Neuron (in vitro differentiated cells): ENCODE measurements around the gene RBMS3.
"Not testable (repeated sequence)": the region's sequence is repeated elsewhere in the genome, so short reads cannot be mapped to it uniquely, and the experiment has no call there.

Source experiments
- H2AFZ ChIP-seq: one replicate; pipeline ENCODE4 v1.6.1; 2013; ENCODE audit warnings: low read depth, mild to moderate bottlenecking, inconsistent platforms, low read length, moderate library complexity
- H3K27me3 ChIP-seq: one replicate; pipeline ENCODE4 v1.6.1; 2013; ENCODE audit warnings: low read length; ENCODE audit not compliant: insufficient read depth
- H3K36me3 ChIP-seq: one replicate; pipeline ENCODE4 v1.6.1; 2013; ENCODE audit warnings: low read length; ENCODE audit not compliant: insufficient read depth
- H3K4me1 ChIP-seq: one replicate; pipeline ENCODE4 v1.6.1; 2013; ENCODE audit warnings: low read length; ENCODE audit not compliant: insufficient read depth
- H3K4me3 ChIP-seq: 2 replicates; pipeline ENCODE4 v1.5.1; 2013; ENCODE audit warnings: mild to moderate bottlenecking, low read length, moderate library complexity
- H3K9me3 ChIP-seq: one replicate; pipeline ENCODE4 v1.6.1; 2013; ENCODE audit warnings: low read length

Gene RBMS3

GRCh38 chr3:29339016-29339833, 58.4 kb downstream of the RBMS3 start:
- H2AFZ ChIP-seq: no peak overlapping the region
- H3K4me3 ChIP-seq: no peak overlapping the region
- no peaks in the 10 kb centered on the region for H3K9me3 ChIP-seq
- H3K4me1 ChIP-seq: peaks cover 6% of the 10 kb centered on the region
- H3K36me3 ChIP-seq: no peaks in the 10 kb centered on the region
- H3K27me3 ChIP-seq: no peaks in the 10 kb centered on the region

DNA sequence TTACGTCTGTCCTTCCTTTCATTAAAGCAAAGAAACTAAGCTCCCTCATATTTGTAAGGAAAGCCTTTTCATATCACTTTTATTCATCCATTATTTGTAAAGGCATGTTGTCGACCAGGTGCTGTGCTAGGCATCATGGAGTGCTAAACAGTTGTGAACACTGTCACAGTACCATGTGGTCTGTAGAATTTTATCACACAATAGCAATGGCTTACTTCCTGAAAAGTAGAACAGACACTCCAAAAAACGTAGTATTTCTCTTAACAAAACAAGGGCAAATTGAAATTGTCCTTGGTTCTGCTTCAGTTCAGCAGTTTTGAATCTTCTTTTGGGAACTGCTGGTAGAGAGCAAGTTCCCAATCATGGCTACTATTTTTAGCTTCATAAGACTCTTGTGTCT, 63.3 kb downstream of the RBMS3 start:
- Histone ChIP-seq H3K36me3 (no peaks in the 10 kb centered on the region), H3K4me3 (no peak overlapping the region), H3K27me3 (no peaks in the 10 kb centered on the region), H3K4me1 (peaks cover 6% of the 10 kb centered on the region), H2AFZ (no peak overlapping the region), H3K9me3 (no peaks in the 10 kb centered on the region)

GRCh38 chr3:29344935-29345334, 64.1 kb downstream of the RBMS3 start:
- H2AFZ ChIP-seq: no peak overlapping the region
- H3K4me1 ChIP-seq: peaks cover 6% of the 10 kb centered on the region
- no peaks in the 10 kb centered on the region for H3K36me3 ChIP-seq
- no peaks in the 10 kb centered on the region for H3K27me3 ChIP-seq
- no peak overlapping the region for H3K4me3 ChIP-seq
- no peaks in the 10 kb centered on the region for H3K9me3 ChIP-seq

GRCh38 chr3:29345516-29346300, 64.8 kb downstream of the RBMS3 start:
- H2AFZ ChIP-seq: no peak overlapping the region
- no peaks in the 10 kb centered on the region for H3K36me3 ChIP-seq
- H3K4me3 ChIP-seq: no peak overlapping the region
- H3K9me3 ChIP-seq: no peaks in the 10 kb centered on the region
- no peaks in the 10 kb centered on the region for H3K27me3 ChIP-seq
- peaks cover 6% of the 10 kb centered on the region for H3K4me1 ChIP-seq

DNA sequence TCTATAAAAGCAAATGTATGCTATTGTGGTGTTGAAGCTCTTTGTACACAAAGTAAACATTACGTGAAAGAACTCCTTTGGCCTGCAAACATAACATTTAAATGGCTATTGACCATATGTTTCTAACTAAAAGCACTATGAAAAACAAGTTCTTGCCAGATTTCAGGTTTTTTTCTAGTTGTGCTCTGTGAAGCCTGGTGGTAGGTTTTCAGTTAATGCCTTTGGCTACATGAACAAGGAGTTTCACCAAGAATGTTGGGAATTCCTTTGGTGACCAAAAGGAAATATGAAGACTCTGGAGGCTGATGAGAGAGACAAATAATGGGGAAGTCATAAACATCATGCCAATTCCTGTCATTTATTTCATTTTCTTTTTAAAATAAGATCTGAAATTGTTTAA, 66.0 kb downstream of the RBMS3 start:
- Histone ChIP-seq H3K9me3 (no peaks in the 10 kb centered on the region), H3K4me1 (peaks cover 6% of the 10 kb centered on the region), H2AFZ (no peak overlapping the region), H3K4me3 (no peak overlapping the region), H3K27me3 (no peaks in the 10 kb centered on the region), H3K36me3 (no peaks in the 10 kb centered on the region)

DNA sequence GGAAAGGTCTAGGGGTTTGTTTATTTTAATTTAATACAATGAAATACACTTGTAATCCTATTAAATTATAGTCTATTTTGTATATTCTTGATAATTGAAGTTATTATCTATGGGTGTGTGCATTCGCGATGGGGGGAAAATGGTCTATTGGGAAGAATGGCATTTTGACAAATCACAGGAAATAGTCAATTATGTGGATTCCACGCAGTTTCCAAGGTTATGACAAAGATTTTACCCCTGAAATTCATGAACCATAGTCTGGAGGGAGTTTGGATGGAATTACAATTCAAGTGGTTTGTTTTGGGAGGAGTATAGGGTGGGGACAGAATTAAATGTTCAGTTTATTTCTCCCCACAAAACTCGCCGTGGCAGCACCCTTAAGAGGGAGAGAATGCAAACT, 66.5 kb downstream of the RBMS3 start:
- H2AFZ ChIP-seq: no peak overlapping the region
- no peaks in the 10 kb centered on the region for H3K36me3 ChIP-seq
- H3K27me3 ChIP-seq: no peaks in the 10 kb centered on the region
- no peak overlapping the region for H3K4me3 ChIP-seq
- peaks cover 6% of the 10 kb centered on the region for H3K4me1 ChIP-seq
- H3K9me3 ChIP-seq: no peaks in the 10 kb centered on the region

DNA sequence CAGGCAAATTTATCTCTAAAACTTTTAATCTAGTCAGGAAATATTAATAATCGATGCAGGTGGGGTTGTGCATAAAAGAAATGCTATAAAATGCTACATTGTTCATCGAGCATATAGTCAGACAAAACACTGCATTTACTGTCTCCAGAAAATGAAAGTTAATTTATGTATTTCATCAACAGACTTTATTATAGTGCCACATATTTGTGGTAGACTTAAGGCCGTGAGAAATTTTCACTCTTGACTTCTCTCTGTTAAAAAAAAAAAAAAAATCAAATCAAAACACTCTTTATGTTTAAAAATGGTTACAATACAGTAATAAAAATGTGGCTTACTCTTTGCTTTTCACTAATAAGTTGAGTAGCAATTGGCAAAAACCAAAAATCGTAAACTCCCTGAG, 67.4 kb downstream of the RBMS3 start:
- H3K4me3 ChIP-seq: no peak overlapping the region
- H3K9me3 ChIP-seq: no peaks in the 10 kb centered on the region
- peaks cover 6% of the 10 kb centered on the region for H3K4me1 ChIP-seq
- H2AFZ ChIP-seq: no peak overlapping the region
- no peaks in the 10 kb centered on the region for H3K27me3 ChIP-seq
- H3K36me3 ChIP-seq: no peaks in the 10 kb centered on the region

DNA sequence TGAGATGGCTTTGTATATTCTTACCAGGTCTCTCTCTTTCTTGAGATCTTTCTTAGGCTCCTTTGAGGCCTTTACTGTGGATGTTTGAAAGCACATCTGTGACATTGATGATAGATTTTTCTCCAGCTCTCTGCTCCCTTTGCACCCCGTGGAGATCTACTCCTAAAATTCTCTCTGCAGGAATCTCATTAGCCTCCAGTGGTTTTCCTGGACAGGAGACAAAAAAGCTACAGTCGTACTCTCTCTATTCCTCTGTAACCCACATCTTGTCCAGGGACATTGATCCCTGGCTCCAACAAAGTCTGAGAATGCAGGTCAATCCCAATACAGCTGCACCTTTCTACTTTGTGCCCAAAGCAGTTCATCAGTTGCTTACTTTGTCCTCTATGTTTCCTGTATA, 68.2 kb downstream of the RBMS3 start:
- no peaks in the 10 kb centered on the region for H3K36me3 ChIP-seq

DNA sequence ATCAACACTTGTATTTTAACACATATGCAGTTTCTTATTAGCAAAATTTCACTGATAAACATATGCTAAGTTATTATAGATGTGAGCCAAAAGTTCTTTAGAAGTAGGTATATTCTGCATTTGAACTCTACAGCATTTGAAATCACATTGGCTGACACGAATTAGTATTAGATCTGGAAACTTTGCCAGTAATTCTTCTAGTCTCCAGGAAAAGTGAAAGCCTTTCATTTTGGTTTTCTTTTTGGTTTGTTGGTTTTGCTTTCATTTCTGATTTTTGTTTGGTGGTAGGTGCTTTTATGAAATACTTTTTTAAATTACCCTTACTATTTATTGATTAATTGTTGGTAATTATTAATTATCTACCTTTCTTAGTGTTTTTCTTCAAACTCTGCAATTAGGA, 72.9 kb downstream of the RBMS3 start:
- Histone ChIP-seq H3K36me3 (no peaks in the 10 kb centered on the region), H3K4me3 (no peak overlapping the region), H3K4me1 (no peaks in the 10 kb centered on the region), H3K9me3 (no peaks in the 10 kb centered on the region), H3K27me3 (no peaks in the 10 kb centered on the region), H2AFZ (no peak overlapping the region)

More for the DNA sequence above, 68.2 kb downstream of the RBMS3 start:
- Histone ChIP-seq H3K4me1 (peaks cover 6% of the 10 kb centered on the region), H3K4me3 (no peak overlapping the region), H2AFZ (no peak overlapping the region), H3K9me3 (no peaks in the 10 kb centered on the region), H3K27me3 (no peaks in the 10 kb centered on the region)

DNA sequence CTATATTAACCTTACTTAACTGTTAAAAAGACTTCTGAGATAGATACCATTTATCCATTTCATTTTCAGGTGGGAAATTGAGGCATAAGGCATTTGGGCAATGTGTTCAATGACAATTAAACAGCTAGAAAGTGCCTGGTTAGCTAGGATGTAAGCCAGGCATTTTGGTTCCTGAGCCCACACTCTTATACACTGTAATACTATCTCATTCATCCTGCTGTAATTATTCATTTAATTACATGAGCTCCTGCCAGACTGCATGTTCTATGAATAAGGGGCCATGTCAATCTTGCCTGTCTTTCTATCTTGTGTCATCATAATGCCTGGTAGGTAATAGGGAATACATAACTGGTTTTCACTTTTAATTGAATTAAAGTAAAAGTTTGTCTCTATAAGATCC, 74.0 kb downstream of the RBMS3 start:
- Histone ChIP-seq H3K4me1 (no peaks in the 10 kb centered on the region), H3K36me3 (no peaks in the 10 kb centered on the region), H3K27me3 (no peaks in the 10 kb centered on the region), H2AFZ (no peak overlapping the region), H3K9me3 (no peaks in the 10 kb centered on the region), H3K4me3 (no peak overlapping the region)

DNA sequence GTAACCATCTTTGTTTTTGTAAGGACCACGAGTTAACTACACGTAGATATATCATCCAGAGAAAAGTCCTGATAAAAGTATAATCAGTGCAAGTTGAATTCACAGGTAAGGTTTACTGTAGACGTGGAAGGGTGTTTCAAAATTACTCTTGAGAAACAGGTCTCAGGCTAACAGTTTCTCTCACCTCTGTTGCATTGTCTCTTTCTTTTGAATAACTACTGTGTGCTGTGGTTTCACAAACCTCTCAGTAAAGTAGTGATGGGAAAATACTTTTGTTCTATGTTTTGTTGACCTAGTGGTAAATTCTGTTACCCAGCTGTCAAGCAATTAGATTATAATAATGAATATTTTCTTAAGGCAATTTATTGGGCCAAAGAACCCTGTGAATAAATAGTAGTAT, 75.2 kb downstream of the RBMS3 start:
- no peaks in the 10 kb centered on the region for H3K9me3 ChIP-seq
- no peak overlapping the region for H2AFZ ChIP-seq
- H3K4me3 ChIP-seq: no peak overlapping the region
- H3K4me1 ChIP-seq: no peaks in the 10 kb centered on the region
- no peaks in the 10 kb centered on the region for H3K36me3 ChIP-seq
- H3K27me3 ChIP-seq: no peaks in the 10 kb centered on the region

DNA sequence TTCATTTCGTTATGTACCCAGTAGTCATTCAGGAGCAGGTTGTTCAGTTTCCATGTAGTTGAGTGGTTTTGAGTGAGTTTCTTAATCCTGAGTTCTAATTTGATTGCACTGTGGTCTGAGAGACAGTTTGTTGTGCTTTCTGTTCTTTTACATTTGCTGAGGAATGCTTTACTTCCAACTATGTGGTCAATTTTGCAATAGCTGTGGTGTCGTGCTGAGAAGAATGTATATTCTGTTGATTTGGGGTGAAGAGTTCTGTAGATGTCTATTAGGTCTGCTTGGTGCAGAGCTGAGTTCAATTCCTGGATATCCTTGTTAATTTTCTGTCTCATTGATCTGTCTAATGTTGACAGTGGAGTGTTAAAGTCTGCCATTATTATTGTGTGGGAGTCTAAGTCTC, 79.4 kb downstream of the RBMS3 start:
- H3K9me3 ChIP-seq, H3K36me3 ChIP-seq, H2AFZ ChIP-seq, H3K4me3 ChIP-seq, H3K4me1 ChIP-seq, H3K27me3 ChIP-seq: not testable (repeated sequence)

GRCh38 chr3:29363110-29363509, 82.2 kb downstream of the RBMS3 start:
- Histone ChIP-seq H3K36me3 (no peaks in the 10 kb centered on the region), H3K9me3 (no peaks in the 10 kb centered on the region), H3K27me3 (no peaks in the 10 kb centered on the region), H3K4me1 (no peaks in the 10 kb centered on the region), H2AFZ (no peak overlapping the region), H3K4me3 (no peak overlapping the region)
